Brain microvascular endothelial cell (primary cell): ENCODE results near the gene C16orf89.

Experiments used
- DNase-seq: peaks from one replicate; pipeline ENCODE4 v3.0.0-alpha.2; 2020
- H3K27ac ChIP-seq: fragments of 250-450 bp; sonication (Bioruptor Pico); 2 replicates; pipeline ENCODE4 v1.5.1; 2020; ENCODE audit warnings: mild to moderate bottlenecking, moderate library complexity
- H3K27me3 ChIP-seq: fragments of 250-450 bp; sonication (Bioruptor Pico); replicated peaks from 2 replicates; pipeline ENCODE4 v1.5.1; 2020; ENCODE audit warnings: mild to moderate bottlenecking
- H3K36me3 ChIP-seq: fragments of 250-450 bp; sonication (Bioruptor Pico); replicated peaks from 2 replicates; pipeline ENCODE4 v1.5.1; 2020; ENCODE audit warnings: mild to moderate bottlenecking
- H3K4me3 ChIP-seq: 2 replicates; pipeline ENCODE4 v1.5.1; 2011; ENCODE audit warnings: low read depth, mild to moderate bottlenecking, control low read depth, low read length, moderate library complexity
- in situ Hi-C: cut with HindIII; loops from 2 replicates; pipeline ENCODE4 v1.10.0; 2017; ENCODE audit warnings: low sequenced_read_pairs, low pct_ligation_motif_present
- TF ChIP-seq, protein P1 (sequence below): IDR thresholded peaks from 2 replicates; pipeline ENCODE4 v1.5.1; 2011; ENCODE audit warnings: low read depth, mild to moderate bottlenecking, moderate library complexity, low read length, control low read depth, inconsistent platforms; ENCODE audit errors: missing control alignments

Gene C16orf89

DNA sequence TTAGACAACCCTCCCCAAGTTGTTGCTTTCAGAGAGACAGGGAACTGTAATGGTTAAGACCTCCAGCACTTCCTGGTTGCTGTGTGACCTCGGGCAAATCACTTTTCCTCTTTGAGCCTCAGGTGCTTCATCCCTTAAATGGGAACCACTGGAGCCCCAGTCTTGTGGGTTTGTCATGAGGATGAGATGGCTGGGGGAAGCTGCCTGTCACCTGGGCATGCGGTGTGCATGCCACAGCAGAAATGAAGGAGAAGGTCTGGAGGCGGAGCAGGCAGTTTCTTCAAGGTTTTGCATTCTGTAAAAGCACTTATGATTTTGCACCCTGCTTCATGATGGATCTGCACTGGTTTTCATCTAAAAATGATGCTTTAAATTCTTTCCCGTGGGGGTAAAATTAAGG, 54.1 kb downstream of the C16orf89 start:
- in situ Hi-C loops = no loop called here
- Histone ChIP-seq H3K27ac (no peak overlapping the region), H3K27me3 (peaks cover 2% of the 10 kb centered on the region)

DNA sequence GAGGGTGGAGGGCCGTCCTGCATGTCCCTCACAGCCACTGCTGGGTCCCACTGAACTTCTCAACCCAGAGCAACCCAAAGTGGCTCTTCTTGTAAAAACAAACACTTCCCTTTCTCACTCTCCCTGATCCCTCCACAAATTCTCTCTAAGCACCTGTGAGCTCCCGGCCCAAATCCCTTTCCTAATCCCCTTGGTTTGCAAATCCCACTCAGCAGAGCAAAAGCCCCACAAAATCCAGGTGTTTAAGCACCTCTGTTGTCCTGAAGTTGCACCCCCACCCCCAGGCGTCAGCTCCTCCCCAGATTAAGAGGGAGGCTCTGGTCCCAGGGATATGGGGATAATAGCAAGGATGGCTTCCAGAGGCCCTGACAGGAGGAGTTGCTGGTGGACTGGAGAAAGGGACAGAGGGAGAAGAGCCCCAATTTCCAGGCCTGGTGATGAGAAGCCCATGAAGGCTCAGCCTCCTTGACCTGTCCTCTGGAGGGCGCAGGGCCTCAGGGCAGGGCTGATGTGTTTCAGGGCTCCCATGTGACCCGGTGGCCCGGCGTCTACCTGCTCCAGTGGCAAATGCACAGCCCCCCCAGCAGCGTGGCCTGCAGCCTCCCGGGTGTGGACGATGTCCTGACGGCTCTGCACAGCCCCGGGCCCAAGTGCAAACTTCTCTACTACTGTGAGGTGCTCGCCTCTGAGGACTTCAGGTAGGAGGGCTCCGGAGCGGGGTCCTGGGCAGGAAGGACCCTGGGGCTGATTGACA, 55.0 kb downstream of the C16orf89 start:
- Histone ChIP-seq H3K36me3 (no peaks in the 10 kb centered on the region), H3K4me3 (no peak overlapping the region), H3K27ac (no peak overlapping the region), H3K27me3 (peaks cover 2% of the 10 kb centered on the region)
- TF ChIP-seq, protein P1, sequence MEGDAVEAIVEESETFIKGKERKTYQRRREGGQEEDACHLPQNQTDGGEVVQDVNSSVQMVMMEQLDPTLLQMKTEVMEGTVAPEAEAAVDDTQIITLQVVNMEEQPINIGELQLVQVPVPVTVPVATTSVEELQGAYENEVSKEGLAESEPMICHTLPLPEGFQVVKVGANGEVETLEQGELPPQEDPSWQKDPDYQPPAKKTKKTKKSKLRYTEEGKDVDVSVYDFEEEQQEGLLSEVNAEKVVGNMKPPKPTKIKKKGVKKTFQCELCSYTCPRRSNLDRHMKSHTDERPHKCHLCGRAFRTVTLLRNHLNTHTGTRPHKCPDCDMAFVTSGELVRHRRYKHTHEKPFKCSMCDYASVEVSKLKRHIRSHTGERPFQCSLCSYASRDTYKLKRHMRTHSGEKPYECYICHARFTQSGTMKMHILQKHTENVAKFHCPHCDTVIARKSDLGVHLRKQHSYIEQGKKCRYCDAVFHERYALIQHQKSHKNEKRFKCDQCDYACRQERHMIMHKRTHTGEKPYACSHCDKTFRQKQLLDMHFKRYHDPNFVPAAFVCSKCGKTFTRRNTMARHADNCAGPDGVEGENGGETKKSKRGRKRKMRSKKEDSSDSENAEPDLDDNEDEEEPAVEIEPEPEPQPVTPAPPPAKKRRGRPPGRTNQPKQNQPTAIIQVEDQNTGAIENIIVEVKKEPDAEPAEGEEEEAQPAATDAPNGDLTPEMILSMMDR = no peak
- DNase-seq = no peak
- in situ Hi-C loops = no loop called here

More for the DNA sequence above, 54.1 kb downstream of the C16orf89 start:
- TF ChIP-seq, protein P1 = no peak
- H3K36me3 ChIP-seq = no peaks in the 10 kb centered on the region
- no peak for DNase-seq
- H3K4me3 ChIP-seq = no peak overlapping the region

DNA sequence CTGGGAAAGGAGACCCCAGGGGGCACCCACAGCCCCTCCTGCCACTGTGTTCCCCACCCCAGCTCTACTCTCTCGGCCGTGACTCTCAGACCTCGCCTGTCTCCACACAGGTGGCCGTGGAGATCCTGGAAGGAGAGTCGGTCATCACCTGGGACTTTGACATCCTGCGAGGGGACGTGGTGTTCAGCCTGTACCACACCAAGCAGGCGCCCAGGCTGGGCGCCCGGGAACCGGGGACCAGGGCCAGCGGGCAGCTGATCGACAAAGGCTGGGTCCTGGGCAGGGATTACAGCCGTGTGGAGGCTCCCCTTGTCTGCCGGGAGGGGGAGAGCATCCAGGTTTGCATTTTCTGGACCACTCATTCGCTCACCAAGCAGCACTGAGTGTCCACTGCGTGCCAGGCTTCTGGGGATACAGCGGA, 57.4 kb downstream of the C16orf89 start:
- in situ Hi-C loops = no loop called here
- H3K36me3 ChIP-seq = no peaks in the 10 kb centered on the region
- no peak for DNase-seq
- TF ChIP-seq, protein P1 = no peak
- H3K4me3 ChIP-seq = no peak overlapping the region
- peaks cover 2% of the 10 kb centered on the region for H3K27me3 ChIP-seq
- no peak overlapping the region for H3K27ac ChIP-seq

DNA sequence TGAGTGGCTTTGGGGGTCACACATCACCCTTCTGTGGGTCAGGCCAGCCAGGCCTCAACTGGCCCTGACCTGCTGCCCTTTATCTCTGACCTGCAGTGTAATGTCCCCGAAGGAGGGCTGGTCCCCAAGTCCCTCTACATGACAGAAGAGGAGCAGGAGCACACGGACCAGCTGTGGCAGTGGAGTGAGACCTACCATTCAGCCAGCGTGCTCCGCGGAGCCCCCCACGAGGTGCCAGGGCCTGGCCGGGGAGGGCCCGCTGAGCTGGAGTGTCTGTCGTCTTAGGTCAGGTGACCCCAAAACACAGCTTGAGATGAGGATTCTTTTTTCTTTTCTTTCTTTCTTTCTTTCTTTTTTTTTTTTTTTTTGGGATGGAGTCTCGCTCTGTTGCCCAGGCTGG, 58.5 kb downstream of the C16orf89 start:
- TF ChIP-seq, protein P1 = no peak
- no peak for DNase-seq
- Histone ChIP-seq H3K36me3 (no peaks in the 10 kb centered on the region), H3K4me3 (no peak overlapping the region), H3K27ac (no peak overlapping the region), H3K27me3 (peaks cover 2% of the 10 kb centered on the region)
- in situ Hi-C loops = no loop called here

DNA sequence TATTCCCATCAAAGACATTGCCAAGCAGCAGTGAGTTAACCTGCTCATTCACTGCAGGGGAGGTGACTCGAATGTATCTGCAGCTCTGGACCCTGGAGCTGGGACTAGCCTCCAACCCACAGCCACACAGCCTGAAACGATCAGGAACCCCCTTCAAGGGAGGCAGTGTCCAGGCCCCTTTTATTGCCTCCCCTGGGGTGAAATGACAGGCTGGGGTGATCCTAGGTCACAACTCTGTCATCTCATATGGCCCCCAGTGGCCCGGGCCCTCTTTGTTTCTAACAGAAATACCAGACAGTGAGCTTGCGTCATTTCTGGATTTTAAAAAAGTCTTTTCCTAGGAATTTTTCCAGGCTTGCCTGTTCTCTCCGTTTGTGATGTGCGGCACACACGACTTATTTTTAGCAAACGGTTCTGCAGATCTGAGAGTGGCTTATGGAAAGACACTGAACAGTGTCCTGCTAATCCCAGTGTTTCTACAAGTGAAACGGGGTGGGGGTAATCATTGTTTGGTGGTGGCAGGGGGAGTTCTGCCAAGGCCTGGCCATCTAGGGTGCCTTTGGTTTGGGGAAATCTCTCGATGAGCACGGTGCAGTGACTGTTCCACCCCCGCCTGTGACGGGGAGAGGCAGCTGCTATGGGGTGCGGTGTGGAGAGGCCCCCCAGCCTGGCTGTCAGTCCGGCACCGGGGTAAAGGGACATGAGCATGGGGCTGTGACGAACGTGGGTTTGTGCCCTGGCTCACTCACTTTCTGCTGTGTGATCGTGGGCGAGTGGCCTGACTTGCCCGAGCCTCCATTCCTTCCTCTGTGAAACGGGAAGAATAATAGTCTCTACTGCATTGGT, 59.2 kb downstream of the C16orf89 start:
- H3K27me3 ChIP-seq = no peaks in the 10 kb centered on the region
- in situ Hi-C loops = no loop called here
- DNase-seq = no peak

More for the DNA sequence above, 59.2 kb downstream of the C16orf89 start:
- no peaks in the 10 kb centered on the region for H3K36me3 ChIP-seq
- no peak overlapping the region for H3K4me3 ChIP-seq
- no peak overlapping the region for H3K27ac ChIP-seq
- TF ChIP-seq, protein P1 = no peak
